ENCODE data around the gene DPH5. TPM values are rescaled to one million over a fixed set of nuclear protein-coding genes. Genes with fewer than 3 reads are reported as not detected.
A peak's percentile ranks its signal among the peaks of the same experiment; 100 is the strongest.

Gene DPH5
- total and polyA plus RNA-seq, 10 of the 15 experiments (the other 5 are each of a cell fraction or from before 2014, with no cell fraction given) = 44.1 to 95.7 (median 66.4) TPM

- TF ChIP-seq YBX1 (IDR thresholded peaks at IDR 0.05) (no peak), MEF2A (IDR thresholded peaks at IDR 0.05; ENCODE audit: insufficient read depth, low read depth, low read length) (no peak), RCOR1 (conservative IDR thresholded peaks at IDR 0.05; ENCODE audit: low read depth, low read length) (no peak), RBBP5 (conservative IDR thresholded peaks at IDR 0.05) (no peak), RUNX3 (IDR thresholded peaks at IDR 0.05; ENCODE audit: low read length) (peak; percentile 77), USF1 (IDR thresholded peaks at IDR 0.05; ENCODE audit: borderline replicate concordance, extremely low read length, insufficient read depth, low read depth, low read length) (no peak), CHD2 (IDR thresholded peaks at IDR 0.05; ENCODE audit: borderline replicate concordance, low read depth, low read length) (no peak), FOS (IDR thresholded peaks at IDR 0.05; ENCODE audit: borderline replicate concordance, extremely low read depth, insufficient read length) (no peak), ATF7 (IDR thresholded peaks at IDR 0.05; ENCODE audit: low read depth) (no peak)
These were observed 26.4 kb upstream of the DPH5 start (continued) for GRCh38 chr1:101051688-101052638.

- CTCF ChIA-PET = interaction anchor here (1.2 kb wide), 1 partner anchor 387 kb away, joined by 3 read pairs; no protein-coding TSS in a partner anchor
- Histone ChIP-seq H3K9me3 (replicated peaks; ENCODE audit: control insufficient read depth, insufficient read depth, low read length) (no peaks in the 10 kb centered on the region), H3K4me3 (no peak overlapping the region), H3K9ac (ENCODE audit: control insufficient read depth, insufficient read depth, low read length) (no peak overlapping the region), H3K79me2 (ENCODE audit: control insufficient read depth, insufficient read depth, low read length) (no peaks in the 10 kb centered on the region; the same call in 1 of the 2 replicates), H3K36me3 (ENCODE audit: control insufficient read depth in 2 of 2, insufficient read depth in 2 of 2, low read length in 1 of 2) (peaks cover 0 to 3% of the 10 kb centered on the region in 2 experiments; a peak in 1 of 4 replicates), H4K20me1 (ENCODE audit: control insufficient read depth, insufficient read depth) (no peaks in the 10 kb centered on the region), H3K4me1 (ENCODE audit: control insufficient read depth, insufficient read depth, low read length) (peaks cover 24% of the 10 kb centered on the region), H3K27me3 (replicated peaks in 1 of 2; ENCODE audit: control insufficient read depth in 2 of 2, insufficient read depth in 2 of 2, low read length in 1 of 2) (no peaks in the 10 kb centered on the region), H2AFZ (ENCODE audit: control insufficient read depth, low read depth, low read length) (no peak overlapping the region), H3K27ac (ENCODE audit: control insufficient read depth, insufficient read depth) (no peak overlapping the region), H3K4me2 (ENCODE audit: control insufficient read depth, insufficient read depth) (no peak overlapping the region)
- DNase-seq (ENCODE audit: low read depth, low spot score) (no peak), ATAC-seq (no peak), FAIRE-seq (no peak)
- no TSS peak for BruUV-seq (replicated peaks)
- SMC1A ChIA-PET (ENCODE audit: uncharacterized antibody, unreplicated experiment) = no interaction called here
- no peak for TF ChIP-seq ZBTB11 (CRISPR knock-in tag; IDR thresholded peaks at IDR 0.05)
- no peak for TF ChIP-seq MTA3 (IDR thresholded peaks at IDR 0.05; ENCODE audit: borderline replicate concordance, low read length)
- no peak for TF ChIP-seq FOXM1 (IDR thresholded peaks at IDR 0.05; ENCODE audit: low read depth, low read length)
- TF ChIP-seq TCF3 (IDR thresholded peaks at IDR 0.05; ENCODE audit: borderline replicate concordance, insufficient read depth, low read depth, low read length) = no peak
- TF ChIP-seq NBN (IDR thresholded peaks at IDR 0.05) = no peak
- no peak for TF ChIP-seq ZNF207 (IDR thresholded peaks at IDR 0.05; ENCODE audit: borderline replicate concordance)
- TF ChIP-seq TCF7 (IDR thresholded peaks at IDR 0.05; ENCODE audit: borderline replicate concordance) = no peak
- no peak for TF ChIP-seq STAT3 (IDR thresholded peaks at IDR 0.05; ENCODE audit: low read depth, low read length)
- TF ChIP-seq SUPT20H (IDR thresholded peaks at IDR 0.05; ENCODE audit: borderline replicate concordance, control insufficient read depth, low read depth, low read length) = no peak
- TF ChIP-seq SREBF2 (IDR thresholded peaks at IDR 0.05; ENCODE audit: low read length) = no peak
- intact Hi-C loops (cut with micrococcal nuclease; ENCODE audit: unreplicated experiment) = no loop called here
- 98% methylated on average over 2 of the region's 2 CpGs for WGBS (ENCODE audit: insufficient coverage, insufficient replicate concordance, low lambda C conversion rate, missing lambda C conversion rate)
- in situ Hi-C loops (cut with MboI) = no loop called here
- POLR2A ChIA-PET = no interaction called here
- RAD21 ChIA-PET (ENCODE audit: unreplicated experiment) = no interaction called here
These were observed 25.3 kb upstream of the DPH5 start for GRCh38 chr1:101050869-101051268.

Data from GM12878 (cell line).